H1 (cell line): ENCODE measurements around the gene PPP1R12A. TPM values are rescaled to one million over a fixed set of nuclear protein-coding genes. Genes with fewer than 3 reads are reported as not detected.

ENCODE experiments used
- polyA plus RNA-seq, 7 experiments: library from polyadenylated mRNA; depleted of rRNA in 3 of 7; stranded (reverse) in 5 of 7; unstranded in 2 of 7; fragments of >200 nt in 5 of 7; fragments of 200-250 nt in 2 of 7; gene quantifications; 1 replicate in 5 of 7; 2 replicates in 1 of 7; 4 replicates in 1 of 7; pipeline versions ENCODE4 v1.2.1 to v1.2.3, GENCODE V29; 2011 to 2013; ENCODE audit warnings: missing spikeins in 2 of 7, mixed read lengths in 2 of 7
- total RNA-seq: library from RNA; stranded (reverse); fragmentation: NEBNext Ultra II Directional; extraction: Animal tissue kit (Norgen Biotek cat#: 25700); gene quantifications from 2 replicates; pipeline ENCODE4 v1.2.1, GENCODE V29; 2021
- TF ChIP-seq, protein P1 (sequence below): IDR thresholded peaks from 2 replicates; pipeline ENCODE4 v1.6.1; 2012; ENCODE audit warnings: inconsistent platforms

PPP1R12A gene
- total and polyA plus RNA-seq, 2 of the 8 experiments (the other 6 are each of a cell fraction or from before 2014, with no cell fraction given), result 14.7 to 81.5 TPM

DNA sequence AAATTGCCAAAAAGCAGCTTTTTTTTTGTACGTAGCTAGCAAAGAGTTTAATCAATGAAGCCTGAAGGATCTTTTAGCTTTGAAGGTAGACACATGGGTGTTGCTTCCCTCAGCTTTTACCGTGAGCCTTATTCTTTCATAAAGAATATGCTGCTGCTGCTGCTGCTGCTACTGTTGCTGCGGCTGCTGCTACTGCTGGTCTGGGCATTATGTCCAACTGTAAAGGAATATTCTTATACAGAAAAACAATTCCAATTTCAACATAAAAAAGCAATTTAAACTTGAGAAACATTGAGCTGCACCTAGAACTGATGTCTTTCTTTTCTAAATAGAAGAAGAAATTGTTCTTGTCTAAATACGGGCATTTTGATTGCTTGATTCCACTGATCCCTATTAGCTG, 38.9 kb upstream of the PPP1R12A start (continued):
- TF ChIP-seq, protein P1, sequence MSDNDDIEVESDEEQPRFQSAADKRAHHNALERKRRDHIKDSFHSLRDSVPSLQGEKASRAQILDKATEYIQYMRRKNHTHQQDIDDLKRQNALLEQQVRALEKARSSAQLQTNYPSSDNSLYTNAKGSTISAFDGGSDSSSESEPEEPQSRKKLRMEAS, result no peak
